Measurements from ENCODE around the gene GRK7. TPM values are rescaled to one million over a fixed set of nuclear protein-coding genes. Genes with fewer than 3 reads are reported as not detected.

The GRK7 gene
- not detected in 2 replicates for total RNA-seq

- no peaks in the 10 kb centered on the region for H3K4me1 ChIP-seq (ENCODE audit: insufficient read depth, low read length)
- no peaks in the 10 kb centered on the region for H3K79me2 ChIP-seq (ENCODE audit: insufficient read depth, low read length)
- no peaks in the 10 kb centered on the region for H3K9me3 ChIP-seq (ENCODE audit: low read depth, low read length)
- no peak for TF ChIP-seq CTCF (IDR thresholded peaks at IDR 0.05; ENCODE audit: extremely low read depth, low read depth, low read length)
- H4K20me1 ChIP-seq (ENCODE audit: insufficient read depth, low read length) = no peaks in the 10 kb centered on the region
- H3K27ac ChIP-seq (ENCODE audit: low read depth, low read length) = no peak within 1 kb of the TSS
- no peaks in the 10 kb centered on the region for H3K27me3 ChIP-seq (ENCODE audit: insufficient read depth, low read length)
- no peak within 1 kb of the TSS for H2AFZ ChIP-seq (ENCODE audit: low read length)
- H3K4me3 ChIP-seq (ENCODE audit: insufficient read depth, low read length) = no peak within 1 kb of the TSS
- no peak within 1 kb of the TSS for H3K4me2 ChIP-seq (ENCODE audit: insufficient read depth, low read length)
- no peak for DNase-seq (ENCODE audit: insufficient read length, low spot score, missing footprints)
- no peaks in the 10 kb centered on the region for H3K36me3 ChIP-seq (ENCODE audit: insufficient read depth, low read length)
These were observed at the start of gene GRK7 for GRCh38 chr3:141763088-141763750. Gene GRK7, plus strand, starts transcription at chr3:141763408. Its CDS starts 14,877 bp downstream, at chr3:141778285.

GRCh38 chr3:141714671-141715070 lies 48.5 kb upstream of the GRK7 start:
- no peaks in the 10 kb centered on the region for H3K27me3 ChIP-seq (ENCODE audit: insufficient read depth, low read length)
- H3K4me1 ChIP-seq (ENCODE audit: insufficient read depth, low read length) = peaks cover 10% of the 10 kb centered on the region
- no peak overlapping the region for H3K27ac ChIP-seq (ENCODE audit: low read depth, low read length)
- no peak overlapping the region for H3K4me3 ChIP-seq (ENCODE audit: insufficient read depth, low read length)
- no peak overlapping the region for H2AFZ ChIP-seq (ENCODE audit: low read length)
- no peak overlapping the region for H3K4me2 ChIP-seq (ENCODE audit: insufficient read depth, low read length)
- TF ChIP-seq CTCF (IDR thresholded peaks at IDR 0.05; ENCODE audit: extremely low read depth, low read depth, low read length) = no peak
- H3K36me3 ChIP-seq (ENCODE audit: insufficient read depth, low read length) = no peaks in the 10 kb centered on the region
- H3K9me3 ChIP-seq (ENCODE audit: low read depth, low read length) = no peaks in the 10 kb centered on the region
- no peaks in the 10 kb centered on the region for H4K20me1 ChIP-seq (ENCODE audit: insufficient read depth, low read length)
- DNase-seq (ENCODE audit: insufficient read length, low spot score, missing footprints) = no peak
- H3K79me2 ChIP-seq (ENCODE audit: insufficient read depth, low read length) = no peaks in the 10 kb centered on the region

- Histone ChIP-seq H3K9me3 (ENCODE audit: low read depth, low read length) (no peaks in the 10 kb centered on the region), H4K20me1 (ENCODE audit: insufficient read depth, low read length) (no peaks in the 10 kb centered on the region), H3K27ac (ENCODE audit: low read depth, low read length) (no peak overlapping the region), H3K4me1 (ENCODE audit: insufficient read depth, low read length) (no peaks in the 10 kb centered on the region), H3K27me3 (ENCODE audit: insufficient read depth, low read length) (no peaks in the 10 kb centered on the region), H3K79me2 (ENCODE audit: insufficient read depth, low read length) (no peaks in the 10 kb centered on the region), H2AFZ (ENCODE audit: low read length) (no peak overlapping the region), H3K36me3 (ENCODE audit: insufficient read depth, low read length) (no peaks in the 10 kb centered on the region), H3K4me2 (ENCODE audit: insufficient read depth, low read length) (no peak overlapping the region), H3K4me3 (ENCODE audit: insufficient read depth, low read length) (no peak overlapping the region)
- no peak for DNase-seq (ENCODE audit: insufficient read length, low spot score, missing footprints)
- no peak for TF ChIP-seq CTCF (IDR thresholded peaks at IDR 0.05; ENCODE audit: extremely low read depth, low read depth, low read length)
These were observed 41.1 kb upstream of the GRK7 start for GRCh38 chr3:141722081-141722480.

GRCh38 chr3:141722648-141723047 lies 40.6 kb upstream of the GRK7 start:
- Histone ChIP-seq H3K4me3 (ENCODE audit: insufficient read depth, low read length) (no peak overlapping the region), H3K4me1 (ENCODE audit: insufficient read depth, low read length) (no peaks in the 10 kb centered on the region), H3K27ac (ENCODE audit: low read depth, low read length) (no peak overlapping the region), H3K27me3 (ENCODE audit: insufficient read depth, low read length) (no peaks in the 10 kb centered on the region), H2AFZ (ENCODE audit: low read length) (no peak overlapping the region), H3K36me3 (ENCODE audit: insufficient read depth, low read length) (no peaks in the 10 kb centered on the region), H3K9me3 (ENCODE audit: low read depth, low read length) (no peaks in the 10 kb centered on the region), H3K4me2 (ENCODE audit: insufficient read depth, low read length) (no peak overlapping the region), H3K79me2 (ENCODE audit: insufficient read depth, low read length) (no peaks in the 10 kb centered on the region), H4K20me1 (ENCODE audit: insufficient read depth, low read length) (no peaks in the 10 kb centered on the region)
- no peak for TF ChIP-seq CTCF (IDR thresholded peaks at IDR 0.05; ENCODE audit: extremely low read depth, low read depth, low read length)
- no peak for DNase-seq (ENCODE audit: insufficient read length, low spot score, missing footprints)
